ENCODE results near the gene MAP3K2.

GRCh38 chr2:127359520-127359919, 28.3 kb downstream of the MAP3K2 start:
- TF ChIP-seq, protein P1, sequence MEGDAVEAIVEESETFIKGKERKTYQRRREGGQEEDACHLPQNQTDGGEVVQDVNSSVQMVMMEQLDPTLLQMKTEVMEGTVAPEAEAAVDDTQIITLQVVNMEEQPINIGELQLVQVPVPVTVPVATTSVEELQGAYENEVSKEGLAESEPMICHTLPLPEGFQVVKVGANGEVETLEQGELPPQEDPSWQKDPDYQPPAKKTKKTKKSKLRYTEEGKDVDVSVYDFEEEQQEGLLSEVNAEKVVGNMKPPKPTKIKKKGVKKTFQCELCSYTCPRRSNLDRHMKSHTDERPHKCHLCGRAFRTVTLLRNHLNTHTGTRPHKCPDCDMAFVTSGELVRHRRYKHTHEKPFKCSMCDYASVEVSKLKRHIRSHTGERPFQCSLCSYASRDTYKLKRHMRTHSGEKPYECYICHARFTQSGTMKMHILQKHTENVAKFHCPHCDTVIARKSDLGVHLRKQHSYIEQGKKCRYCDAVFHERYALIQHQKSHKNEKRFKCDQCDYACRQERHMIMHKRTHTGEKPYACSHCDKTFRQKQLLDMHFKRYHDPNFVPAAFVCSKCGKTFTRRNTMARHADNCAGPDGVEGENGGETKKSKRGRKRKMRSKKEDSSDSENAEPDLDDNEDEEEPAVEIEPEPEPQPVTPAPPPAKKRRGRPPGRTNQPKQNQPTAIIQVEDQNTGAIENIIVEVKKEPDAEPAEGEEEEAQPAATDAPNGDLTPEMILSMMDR (IDR thresholded peaks at IDR 0.05) = no peak
- TF ChIP-seq POLR2AphosphoS5 (IDR thresholded peaks at IDR 0.05) (no peak), POLR2A (IDR thresholded peaks at IDR 0.05) (no peak)

Data from transverse colon (tissue), 4 donors.